ENCODE results near the gene RALGAPA2. TPM values are rescaled to one million over a fixed set of nuclear protein-coding genes. Genes with fewer than 3 reads are reported as not detected.
A peak's percentile ranks its signal among the peaks of the same experiment; 100 is the strongest.

Gene RALGAPA2
- total RNA-seq, 2 experiments from 2014 or later: 21.2 to 21.9 TPM

- H3K4me3 ChIP-seq (ENCODE audit: low read length): no peak overlapping the region
- H3K4me1 ChIP-seq (ENCODE audit: insufficient read depth, low read length): no peaks in the 10 kb centered on the region
- H3K27me3 ChIP-seq (ENCODE audit: control insufficient read depth in 1 of 2, insufficient read depth in 2 of 2, low read length in 2 of 2): no peaks in the 10 kb centered on the region
- Mint-ChIP-seq H3K36me3 (ENCODE audit: low read depth) (peaks cover 79% of the 10 kb centered on the region), H3K9me3 (no peaks in the 10 kb centered on the region), H3K4me3 (no peak overlapping the region), H3K27ac (no peak overlapping the region), H3K27me3 (no peaks in the 10 kb centered on the region), H3K4me1 (ENCODE audit: low read depth) (no peaks in the 10 kb centered on the region)
- H3K9me3 ChIP-seq (ENCODE audit: control insufficient read depth in 1 of 2, insufficient read depth in 1 of 2, low read length in 2 of 2): no peaks in the 10 kb centered on the region
- TF ChIP-seq CTCF (IDR thresholded peaks at IDR 0.05): peak; percentile 62
- POLR2A ChIA-PET: no interaction called here
- intact Hi-C loops (cut with DNase I, micrococcal nuclease): loop anchor here (1.0 to 5.0 kb wide), 3 partner anchors 206 to 486 kb away; no protein-coding TSS in a partner anchor
- H3K36me3 ChIP-seq (ENCODE audit: insufficient read depth, low read length): peaks cover 15% of the 10 kb centered on the region
- H3K27ac ChIP-seq (ENCODE audit: low read depth in 1 of 2, low read length in 2 of 2): no peak overlapping the region
- DNase-seq (peak in 5 of 14 experiments; percentile 6 to 45 (median 33)), ATAC-seq (ENCODE audit: poor library complexity) (no peak)
- CTCF ChIA-PET: interaction anchor here (0.8 kb wide), 1 partner anchor 10 kb away, joined by 3 read pairs; no protein-coding TSS in a partner anchor
Observed at GRCh38 chr20:20568604-20569205, 143.7 kb downstream of the RALGAPA2 start.

- ChIA-PET POLR2A (no interaction called here), CTCF (no interaction called here)
- no peak overlapping the region for H3K27ac ChIP-seq (ENCODE audit: low read depth in 1 of 2, low read length in 2 of 2)
Observed at GRCh38 chr20:20567712-20568111, 144.7 kb downstream of the RALGAPA2 start.

GRCh38 chr20:20566516-20566915 is 145.9 kb downstream of the RALGAPA2 start:
- H3K4me1 Mint-ChIP-seq (ENCODE audit: low read depth): no peaks in the 10 kb centered on the region
- no peak for TF ChIP-seq CTCF (IDR thresholded peaks at IDR 0.05)
- peaks cover 13% of the 10 kb centered on the region for H3K36me3 ChIP-seq (ENCODE audit: insufficient read depth, low read length)
- intact Hi-C loops (cut with DNase I, micrococcal nuclease): loop anchor here in 1 of 2 experiments (5.0 kb wide), 1 partner anchor 204 kb away; no protein-coding TSS in a partner anchor
- no peaks in the 10 kb centered on the region for H3K27me3 ChIP-seq (ENCODE audit: control insufficient read depth in 1 of 2, insufficient read depth in 2 of 2, low read length in 2 of 2)
- no peaks in the 10 kb centered on the region for H3K9me3 Mint-ChIP-seq
- H3K4me1 ChIP-seq (ENCODE audit: insufficient read depth, low read length): no peaks in the 10 kb centered on the region
- no peak overlapping the region for H3K4me3 ChIP-seq (ENCODE audit: low read length)
- H3K27me3 Mint-ChIP-seq: no peaks in the 10 kb centered on the region
- no peak overlapping the region for H3K27ac Mint-ChIP-seq
- POLR2A ChIA-PET: no interaction called here
- CTCF ChIA-PET: no interaction called here
- H3K27ac ChIP-seq (ENCODE audit: low read depth in 1 of 2, low read length in 2 of 2): no peak overlapping the region
- ATAC-seq (ENCODE audit: poor library complexity) (no peak), DNase-seq (no peak)
- no peak overlapping the region for H3K4me3 Mint-ChIP-seq
- H3K9me3 ChIP-seq (ENCODE audit: control insufficient read depth in 1 of 2, insufficient read depth in 1 of 2, low read length in 2 of 2): no peaks in the 10 kb centered on the region
- H3K36me3 Mint-ChIP-seq (ENCODE audit: low read depth): peaks cover 74% of the 10 kb centered on the region

More at GRCh38 chr20:20567712-20568111, 144.7 kb downstream of the RALGAPA2 start:
- Histone ChIP-seq H3K36me3 (ENCODE audit: insufficient read depth, low read length) (peaks cover 15% of the 10 kb centered on the region), H3K9me3 (ENCODE audit: control insufficient read depth in 1 of 2, insufficient read depth in 1 of 2, low read length in 2 of 2) (no peaks in the 10 kb centered on the region), H3K4me3 (ENCODE audit: low read length) (no peak overlapping the region), H3K27me3 (ENCODE audit: control insufficient read depth in 1 of 2, insufficient read depth in 2 of 2, low read length in 2 of 2) (no peaks in the 10 kb centered on the region), H3K4me1 (ENCODE audit: insufficient read depth, low read length) (no peaks in the 10 kb centered on the region)
- intact Hi-C loops (cut with DNase I, micrococcal nuclease): loop anchor here (2.0 to 5.0 kb wide), 2 partner anchors 205 to 485 kb away; no protein-coding TSS in a partner anchor
- no peak overlapping the region for H3K4me3 Mint-ChIP-seq
- H3K4me1 Mint-ChIP-seq (ENCODE audit: low read depth): no peaks in the 10 kb centered on the region
- DNase-seq: no peak
- H3K9me3 Mint-ChIP-seq: no peaks in the 10 kb centered on the region
- no peak for TF ChIP-seq CTCF (IDR thresholded peaks at IDR 0.05)
- H3K36me3 Mint-ChIP-seq (ENCODE audit: low read depth): peaks cover 73% of the 10 kb centered on the region
- no peak for ATAC-seq (ENCODE audit: poor library complexity)
- no peak overlapping the region for H3K27ac Mint-ChIP-seq
- no peaks in the 10 kb centered on the region for H3K27me3 Mint-ChIP-seq

All from CD4-positive, alpha-beta T cell (primary cell).